Measurements from ENCODE around the gene WBP2. TPM values are rescaled to one million over a fixed set of nuclear protein-coding genes. Genes with fewer than 3 reads are reported as not detected.

Gene WBP2
- total and polyA plus RNA-seq, 9 of the 15 experiments (the other 6 are each of a cell fraction or from before 2014, with no cell fraction given), result 2.2 to 74.3 (median 20.0) TPM

GRCh38 chr17:75854101-75854748 lies 910 bp downstream of the WBP2 start (continued):
- TF ChIP-seq CEBPG (CRISPR knock-in tag; IDR thresholded peaks at IDR 0.05), result no peak
- no peak for TF ChIP-seq CEBPG (tag; conservative IDR thresholded peaks at IDR 0.05 in 1 of 2, IDR thresholded peaks at IDR 0.05 in 1 of 2)
- TF ChIP-seq NR2F6 (CRISPR knock-in tag; IDR thresholded peaks at IDR 0.05), result no peak
- no peak for TF ChIP-seq GATAD2B (IDR thresholded peaks at IDR 0.05; ENCODE audit: borderline replicate concordance)
- TF ChIP-seq ZKSCAN3 (CRISPR knock-in tag; IDR thresholded peaks at IDR 0.05), result no peak
- TF ChIP-seq RB1 (IDR thresholded peaks at IDR 0.05; ENCODE audit: low read depth), result no peak
- peak; percentile 60 for TF ChIP-seq ZNF316 (IDR thresholded peaks at IDR 0.05)
- TF ChIP-seq HDAC2 (IDR thresholded peaks at IDR 0.05), result no peak
- TF ChIP-seq FOSL1 (tag; conservative IDR thresholded peaks at IDR 0.05), result peak; percentile 69
- TF ChIP-seq SNRNP70 (optimal IDR thresholded peaks at IDR 0.05; ENCODE audit: low read depth, low read length), result no peak
- no peak for TF ChIP-seq TFAP4 (CRISPR knock-in tag; IDR thresholded peaks at IDR 0.05; ENCODE audit: borderline replicate concordance)
- TF ChIP-seq MGA (IDR thresholded peaks at IDR 0.05), result no peak
- TF ChIP-seq TBL1XR1 (IDR thresholded peaks at IDR 0.05; ENCODE audit: low read length in 2 of 2), result no peak
- no peak for TF ChIP-seq ZBTB5 (IDR thresholded peaks at IDR 0.05)
- TF ChIP-seq PML (IDR thresholded peaks at IDR 0.05; ENCODE audit: low read length), result peak; percentile 18; the same call in 1 of the 2 replicates

All from K562 (cell line).